ENCODE measurements around the gene QSOX1. TPM values are rescaled to one million over a fixed set of nuclear protein-coding genes. Genes with fewer than 3 reads are reported as not detected.

Gene QSOX1
- total RNA-seq, 1 experiment from 2014 or later: 569 TPM

- Histone ChIP-seq H3K27me3 (peaks cover 91% of the 10 kb centered on the region), H3K9me3 (no peaks in the 10 kb centered on the region), H3K4me3 (peak overlapping the region; percentile 55), H3K36me3 (no peaks in the 10 kb centered on the region)
- peak; percentile 60 for DNase-seq
Measured at GRCh38 chr1:180230791-180231505, 76.3 kb downstream of the QSOX1 start.

GRCh38 chr1:180231506-180231921 lies 76.8 kb downstream of the QSOX1 start:
- Histone ChIP-seq H3K36me3 (no peaks in the 10 kb centered on the region), H3K27me3 (peaks cover 91% of the 10 kb centered on the region), H3K9me3 (no peaks in the 10 kb centered on the region), H3K4me3 (peak overlapping the region; percentile 55)
- DNase-seq: peak; percentile 72

- Histone ChIP-seq H3K4me3 (peak overlapping the region; percentile 55), H3K36me3 (no peaks in the 10 kb centered on the region), H3K9me3 (no peaks in the 10 kb centered on the region), H3K27me3 (peaks cover 91% of the 10 kb centered on the region)
- DNase-seq: no peak
Measured at GRCh38 chr1:180231936-180232335, 77.3 kb downstream of the QSOX1 start.

- no peak for DNase-seq
- Histone ChIP-seq H3K36me3 (no peaks in the 10 kb centered on the region), H3K27me3 (peaks cover 91% of the 10 kb centered on the region)
Measured at GRCh38 chr1:180232521-180233043, 77.9 kb downstream of the QSOX1 start.

GRCh38 chr1:180233191-180234011 lies 78.7 kb downstream of the QSOX1 start:
- H3K9me3 ChIP-seq: no peaks in the 10 kb centered on the region
- no peak for DNase-seq
- H3K4me3 ChIP-seq: no peak overlapping the region
- no peaks in the 10 kb centered on the region for H3K36me3 ChIP-seq
- H3K27me3 ChIP-seq: peaks cover 91% of the 10 kb centered on the region

More at GRCh38 chr1:180232521-180233043, 77.9 kb downstream of the QSOX1 start:
- Histone ChIP-seq H3K4me3 (no peak overlapping the region), H3K9me3 (no peaks in the 10 kb centered on the region)

- Histone ChIP-seq H3K4me3 (no peak overlapping the region), H3K36me3 (no peaks in the 10 kb centered on the region), H3K9me3 (no peaks in the 10 kb centered on the region), H3K27me3 (peaks cover 93% of the 10 kb centered on the region)
- no peak for DNase-seq
Measured at GRCh38 chr1:180234369-180235076, 79.9 kb downstream of the QSOX1 start.

GRCh38 chr1:180235077-180235501 lies 80.4 kb downstream of the QSOX1 start:
- peaks cover 97% of the 10 kb centered on the region for H3K27me3 ChIP-seq
- DNase-seq: no peak
- no peaks in the 10 kb centered on the region for H3K9me3 ChIP-seq

GRCh38 chr1:180235502-180236239 lies 81.0 kb downstream of the QSOX1 start:
- Histone ChIP-seq H3K4me3 (no peak overlapping the region), H3K9me3 (no peaks in the 10 kb centered on the region), H3K27me3 (peaks cover 99% of the 10 kb centered on the region), H3K36me3 (no peaks in the 10 kb centered on the region)
- DNase-seq: no peak

More at GRCh38 chr1:180235077-180235501, 80.4 kb downstream of the QSOX1 start:
- Histone ChIP-seq H3K36me3 (no peaks in the 10 kb centered on the region), H3K4me3 (no peak overlapping the region)

GRCh38 chr1:180236698-180237509 lies 82.2 kb downstream of the QSOX1 start:
- no peaks in the 10 kb centered on the region for H3K36me3 ChIP-seq
- H3K9me3 ChIP-seq: no peaks in the 10 kb centered on the region
- no peak for DNase-seq
- H3K27me3 ChIP-seq: peaks cover 96% of the 10 kb centered on the region
- H3K4me3 ChIP-seq: no peak overlapping the region

- Histone ChIP-seq H3K9me3 (no peaks in the 10 kb centered on the region), H3K36me3 (no peaks in the 10 kb centered on the region), H3K4me3 (no peak overlapping the region), H3K27me3 (peaks cover 88% of the 10 kb centered on the region)
- no peak for DNase-seq
Measured at GRCh38 chr1:180237869-180238476, 83.3 kb downstream of the QSOX1 start.

- no peak for DNase-seq
- Histone ChIP-seq H3K9me3 (no peaks in the 10 kb centered on the region), H3K4me3 (no peak overlapping the region), H3K36me3 (no peaks in the 10 kb centered on the region), H3K27me3 (peaks cover 81% of the 10 kb centered on the region)
Measured at GRCh38 chr1:180238675-180239074, 84.0 kb downstream of the QSOX1 start.

- H3K27me3 ChIP-seq: peaks cover 75% of the 10 kb centered on the region
- DNase-seq: no peak
Measured at GRCh38 chr1:180239145-180240096, 84.8 kb downstream of the QSOX1 start.

GRCh38 chr1:180241716-180242544 lies 87.3 kb downstream of the QSOX1 start:
- H3K27me3 ChIP-seq: peaks cover 50% of the 10 kb centered on the region
- no peaks in the 10 kb centered on the region for H3K9me3 ChIP-seq
- no peak overlapping the region for H3K4me3 ChIP-seq
- no peaks in the 10 kb centered on the region for H3K36me3 ChIP-seq
- DNase-seq: no peak

More at GRCh38 chr1:180239145-180240096, 84.8 kb downstream of the QSOX1 start:
- Histone ChIP-seq H3K36me3 (no peaks in the 10 kb centered on the region), H3K9me3 (no peaks in the 10 kb centered on the region), H3K4me3 (no peak overlapping the region)

Measured in MG63 (cell line).